GM15510 (cell line): ENCODE data around the gene CMPK2.

Experiments
- POLR2A ChIP-seq: IDR thresholded peaks from 3 replicates; pipeline ENCODE4 v1.6.1; 2011; ENCODE audit warnings: borderline replicate concordance; ENCODE audit not compliant: insufficient read length; ENCODE audit errors: extremely low read depth

Gene CMPK2

DNA sequence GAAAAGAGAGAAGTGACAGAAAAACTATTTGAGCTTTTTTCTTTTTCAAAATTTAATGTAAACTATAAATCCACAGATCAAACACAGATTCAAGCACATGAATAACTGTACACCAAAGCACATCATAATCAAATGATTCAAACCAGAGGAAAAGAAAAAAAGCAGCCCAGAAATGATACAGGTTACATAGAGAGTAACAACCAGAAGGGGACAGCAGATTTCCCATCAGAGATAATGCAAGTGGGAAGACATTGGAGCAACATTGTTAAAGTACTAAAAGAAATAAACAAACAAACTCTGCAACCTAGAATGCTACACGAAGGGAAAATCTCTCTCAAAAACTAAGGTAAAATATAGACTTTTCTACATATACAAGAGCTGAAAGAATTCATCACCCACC is 34.5 kb downstream of the CMPK2 start:
- no peak for TF ChIP-seq POLR2A

GRCh38 chr2:6828299-6828584 is 37.5 kb downstream of the CMPK2 start:
- no peak for TF ChIP-seq POLR2A

- no peak for TF ChIP-seq POLR2A
Observed at GRCh38 chr2:6827566-6828298, 38.0 kb downstream of the CMPK2 start.

DNA sequence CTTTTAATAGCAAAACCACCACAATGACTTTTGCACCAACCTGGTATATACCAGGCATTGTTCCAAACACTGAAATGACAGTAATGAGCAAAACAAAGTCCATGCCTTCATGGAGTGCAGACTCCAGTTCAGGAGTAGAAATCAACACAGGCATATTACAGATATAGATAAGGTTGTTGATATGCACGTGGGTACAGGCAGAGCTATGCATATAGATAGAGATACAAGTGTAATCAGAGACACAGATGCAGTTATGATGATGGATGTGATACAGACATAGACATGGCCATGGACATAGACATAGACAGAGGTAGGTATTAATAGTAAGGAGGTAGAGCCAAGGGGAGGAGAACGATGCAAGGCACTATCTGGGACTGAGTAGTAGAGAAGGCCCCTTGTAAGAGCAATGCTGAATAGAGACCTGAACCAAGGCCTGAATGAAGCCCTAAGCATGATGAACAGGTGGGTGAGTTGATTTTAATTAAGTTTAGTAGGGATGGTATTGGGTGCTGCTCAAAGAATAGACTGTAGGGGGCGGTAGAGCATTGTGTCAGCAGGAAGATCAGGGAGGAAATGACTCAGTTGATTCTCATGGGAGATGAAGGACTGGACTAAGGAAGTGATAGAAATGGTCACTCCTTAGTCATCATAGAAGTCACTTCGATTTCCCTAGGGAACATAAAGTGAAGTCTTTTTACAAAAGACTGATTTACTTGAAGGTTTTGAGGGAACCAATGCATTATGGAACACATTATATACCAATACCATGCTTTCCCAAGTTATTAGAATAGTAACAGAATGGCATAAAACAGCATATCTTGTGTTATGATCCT is 39.4 kb downstream of the CMPK2 start:
- TF ChIP-seq POLR2A, result no peak

DNA sequence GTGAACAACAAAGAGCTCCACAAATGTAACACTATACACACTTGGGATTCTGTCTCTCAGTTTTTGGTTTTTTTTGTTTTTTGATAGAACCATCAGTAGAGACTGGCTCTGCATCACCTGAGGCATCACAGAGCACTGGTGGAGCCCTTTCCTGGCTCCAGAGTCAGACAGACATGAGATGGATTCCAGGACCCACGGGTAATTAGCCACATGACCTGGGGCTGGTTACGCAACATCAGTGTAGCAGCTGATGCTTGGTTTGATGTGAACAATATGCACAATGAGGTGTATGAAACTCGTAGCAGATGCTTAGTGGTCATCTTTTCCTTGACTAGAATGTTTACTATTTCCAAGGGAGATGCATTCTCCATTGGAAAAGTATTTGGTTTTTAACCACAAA is 40.7 kb downstream of the CMPK2 start:
- TF ChIP-seq POLR2A, result no peak

GRCh38 chr2:6823111-6823510 is 42.6 kb downstream of the CMPK2 start:
- no peak for TF ChIP-seq POLR2A

DNA sequence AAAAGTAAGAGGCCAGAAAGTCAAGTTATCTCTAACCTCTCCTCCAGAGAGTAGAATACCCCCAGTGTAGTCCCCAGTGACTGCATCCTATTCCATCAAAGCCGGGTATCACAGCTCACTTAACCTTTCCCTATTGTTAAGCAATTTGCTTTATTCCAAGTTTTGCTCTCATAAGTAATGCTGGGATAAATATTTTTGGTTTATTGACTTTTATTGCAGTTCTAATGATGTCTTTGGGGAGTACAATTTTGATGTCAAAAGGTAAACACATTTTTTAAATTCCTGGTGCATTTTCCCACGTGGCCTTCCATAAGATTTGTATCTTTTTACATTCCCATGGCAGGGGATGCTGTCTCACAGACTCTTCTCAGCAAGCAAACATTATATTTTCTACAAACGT is 43.3 kb downstream of the CMPK2 start:
- no peak for TF ChIP-seq POLR2A

- TF ChIP-seq POLR2A, result no peak
Observed at GRCh38 chr2:6820903-6821584, 44.7 kb downstream of the CMPK2 start.

GRCh38 chr2:6820236-6820635 is 45.5 kb downstream of the CMPK2 start:
- no peak for TF ChIP-seq POLR2A

DNA sequence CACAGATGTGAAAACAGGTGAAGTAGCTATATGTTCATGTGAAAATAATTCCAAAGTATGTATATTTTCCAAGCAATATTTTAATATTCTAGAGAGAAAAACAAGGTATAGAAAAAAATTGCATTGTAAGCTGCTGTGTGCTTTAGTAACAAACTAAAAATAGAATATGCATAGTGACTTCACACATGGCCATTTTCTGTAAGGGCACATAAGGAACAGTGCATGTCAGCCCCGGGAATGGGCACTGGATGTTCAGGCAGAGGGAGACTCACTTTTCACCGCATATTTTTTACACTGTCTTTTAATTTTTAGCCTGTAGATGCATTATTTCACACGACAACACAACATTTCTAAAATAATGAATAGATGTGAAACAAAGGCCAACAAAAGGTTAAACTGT is 46.0 kb downstream of the CMPK2 start:
- no peak for TF ChIP-seq POLR2A

GRCh38 chr2:6818012-6818411 is 47.7 kb downstream of the CMPK2 start:
- no peak for TF ChIP-seq POLR2A

- TF ChIP-seq POLR2A, result no peak
Observed at GRCh38 chr2:6814869-6815268, 50.8 kb downstream of the CMPK2 start.

GRCh38 chr2:6814312-6814711 is 51.4 kb downstream of the CMPK2 start:
- no peak for TF ChIP-seq POLR2A

- no peak for TF ChIP-seq POLR2A
Observed at GRCh38 chr2:6813573-6813972, 52.1 kb downstream of the CMPK2 start.

- no peak for TF ChIP-seq POLR2A
Observed at GRCh38 chr2:6812857-6813530, 52.7 kb downstream of the CMPK2 start.

DNA sequence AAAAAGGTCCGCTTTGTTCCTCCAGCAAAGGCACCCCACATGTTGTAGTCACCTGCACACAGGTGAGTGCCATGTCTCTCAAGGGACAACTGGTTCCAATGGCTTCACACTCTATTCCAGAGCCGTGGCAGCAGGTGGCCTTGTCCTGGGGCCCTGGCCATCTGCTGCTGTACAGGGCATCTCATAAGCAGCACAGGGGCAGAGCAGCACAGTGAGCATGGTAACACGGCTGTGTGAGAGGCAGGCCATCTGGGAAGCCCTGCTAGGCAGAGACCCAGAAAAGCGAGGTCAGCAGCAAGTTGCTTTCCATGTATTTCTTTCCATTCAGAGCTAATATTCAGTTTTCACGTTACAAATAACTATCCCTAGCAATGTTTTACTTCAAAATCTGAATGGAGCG is 54.7 kb downstream of the CMPK2 start:
- no peak for TF ChIP-seq POLR2A

DNA sequence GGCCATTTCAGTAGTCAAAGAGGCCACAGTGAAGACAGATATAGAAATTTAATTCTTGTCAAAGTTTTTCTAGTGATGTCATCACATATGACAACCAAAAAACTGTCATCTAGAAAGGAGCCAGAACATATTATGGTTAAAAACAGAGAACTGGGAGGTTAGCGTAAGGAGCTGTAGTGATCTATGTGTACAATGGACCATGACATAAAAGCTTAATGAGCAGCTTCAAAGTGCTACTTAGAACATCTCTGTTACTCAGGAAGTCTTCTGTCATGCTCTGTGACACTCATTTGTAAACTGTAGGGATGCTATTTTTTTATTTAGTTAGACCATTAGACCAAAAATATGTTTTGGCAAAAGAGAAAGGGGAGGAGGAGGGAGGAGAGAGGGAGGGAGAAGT is 57.3 kb downstream of the CMPK2 start:
- no peak for TF ChIP-seq POLR2A
